ENCODE measurements around the gene OR2F1. TPM values are rescaled to one million over a fixed set of nuclear protein-coding genes. Genes with fewer than 3 reads are reported as not detected.

Gene OR2F1
- total RNA-seq, 1 donor, result 0.72 TPM

GRCh38 chr7:143954135-143954534, 509 bp upstream of the OR2F1 start:
- peak overlapping the region; percentile 45 for H2AFZ ChIP-seq (ENCODE audit: low read length)
- no peaks in the 10 kb centered on the region for H3K36me3 ChIP-seq (ENCODE audit: insufficient read depth, low read length)
- no peak overlapping the region for H3K4me2 ChIP-seq (ENCODE audit: insufficient read depth, low read length)
- no peak overlapping the region for H3K27ac ChIP-seq (ENCODE audit: low read depth, low read length)
- TF ChIP-seq CTCF (IDR thresholded peaks at IDR 0.05; ENCODE audit: extremely low read depth, low read depth, low read length), result no peak
- no peak overlapping the region for H3K4me3 ChIP-seq (ENCODE audit: insufficient read depth, low read length)
- no peak for DNase-seq (ENCODE audit: insufficient read length, low spot score, missing footprints)
- no peaks in the 10 kb centered on the region for H4K20me1 ChIP-seq (ENCODE audit: insufficient read depth, low read length)
- no peaks in the 10 kb centered on the region for H3K4me1 ChIP-seq (ENCODE audit: insufficient read depth, low read length)
- no peaks in the 10 kb centered on the region for H3K9me3 ChIP-seq (ENCODE audit: low read depth, low read length)
- H3K79me2 ChIP-seq (ENCODE audit: insufficient read depth, low read length), result no peaks in the 10 kb centered on the region
- H3K27me3 ChIP-seq (ENCODE audit: insufficient read depth, low read length), result no peaks in the 10 kb centered on the region

- DNase-seq (ENCODE audit: insufficient read length, low spot score, missing footprints), result no peak
- H3K4me3 ChIP-seq (ENCODE audit: insufficient read depth, low read length), result no peak overlapping the region
- no peaks in the 10 kb centered on the region for H4K20me1 ChIP-seq (ENCODE audit: insufficient read depth, low read length)
- no peak overlapping the region for H2AFZ ChIP-seq (ENCODE audit: low read length)
- no peaks in the 10 kb centered on the region for H3K4me1 ChIP-seq (ENCODE audit: insufficient read depth, low read length)
- H3K9me3 ChIP-seq (ENCODE audit: low read depth, low read length), result no peaks in the 10 kb centered on the region
- no peaks in the 10 kb centered on the region for H3K36me3 ChIP-seq (ENCODE audit: insufficient read depth, low read length)
- H3K27me3 ChIP-seq (ENCODE audit: insufficient read depth, low read length), result no peaks in the 10 kb centered on the region
- TF ChIP-seq CTCF (IDR thresholded peaks at IDR 0.05; ENCODE audit: extremely low read depth, low read depth, low read length), result no peak
- no peak overlapping the region for H3K4me2 ChIP-seq (ENCODE audit: insufficient read depth, low read length)
- no peaks in the 10 kb centered on the region for H3K79me2 ChIP-seq (ENCODE audit: insufficient read depth, low read length)
- no peak overlapping the region for H3K27ac ChIP-seq (ENCODE audit: low read depth, low read length)
Measured at GRCh38 chr7:143958781-143959180, 4.1 kb downstream of the OR2F1 start.

- no peak for DNase-seq (ENCODE audit: insufficient read length, low spot score, missing footprints)
- TF ChIP-seq CTCF (IDR thresholded peaks at IDR 0.05; ENCODE audit: extremely low read depth, low read depth, low read length), result no peak
Measured at GRCh38 chr7:143960813-143961610, 6.4 kb downstream of the OR2F1 start.

GRCh38 chr7:143965280-143965679, 10.6 kb downstream of the OR2F1 start:
- Histone ChIP-seq H3K36me3 (ENCODE audit: insufficient read depth, low read length) (no peaks in the 10 kb centered on the region), H4K20me1 (ENCODE audit: insufficient read depth, low read length) (no peaks in the 10 kb centered on the region), H3K4me2 (ENCODE audit: insufficient read depth, low read length) (no peak overlapping the region), H3K4me3 (ENCODE audit: insufficient read depth, low read length) (no peak overlapping the region), H3K9me3 (ENCODE audit: low read depth, low read length) (no peaks in the 10 kb centered on the region), H3K27me3 (ENCODE audit: insufficient read depth, low read length) (no peaks in the 10 kb centered on the region), H3K4me1 (ENCODE audit: insufficient read depth, low read length) (no peaks in the 10 kb centered on the region), H3K27ac (ENCODE audit: low read depth, low read length) (no peak overlapping the region), H3K79me2 (ENCODE audit: insufficient read depth, low read length) (no peaks in the 10 kb centered on the region), H2AFZ (ENCODE audit: low read length) (no peak overlapping the region)
- no peak for DNase-seq (ENCODE audit: insufficient read length, low spot score, missing footprints)
- TF ChIP-seq CTCF (IDR thresholded peaks at IDR 0.05; ENCODE audit: extremely low read depth, low read depth, low read length), result no peak

More at GRCh38 chr7:143960813-143961610, 6.4 kb downstream of the OR2F1 start:
- Histone ChIP-seq H3K27me3 (ENCODE audit: insufficient read depth, low read length) (no peaks in the 10 kb centered on the region), H3K9me3 (ENCODE audit: low read depth, low read length) (no peaks in the 10 kb centered on the region), H4K20me1 (ENCODE audit: insufficient read depth, low read length) (no peaks in the 10 kb centered on the region), H3K4me2 (ENCODE audit: insufficient read depth, low read length) (no peak overlapping the region), H2AFZ (ENCODE audit: low read length) (no peak overlapping the region), H3K4me1 (ENCODE audit: insufficient read depth, low read length) (no peaks in the 10 kb centered on the region), H3K36me3 (ENCODE audit: insufficient read depth, low read length) (no peaks in the 10 kb centered on the region), H3K79me2 (ENCODE audit: insufficient read depth, low read length) (no peaks in the 10 kb centered on the region), H3K4me3 (ENCODE audit: insufficient read depth, low read length) (no peak overlapping the region), H3K27ac (ENCODE audit: low read depth, low read length) (no peak overlapping the region)
